Astrocyte of the spinal cord (primary cell): ENCODE measurements around the gene GPX3.

Experiments
- DNase-seq: peaks from one replicate; pipeline ENCODE4 v3.0.0; 2011; ENCODE audit warnings: low read depth, low spot score
- H3K4me3 ChIP-seq: 2 replicates; pipeline ENCODE4 v1.5.1; 2011; ENCODE audit warnings: low read depth, mild to moderate bottlenecking, low read length, moderate library complexity
- in situ Hi-C: cut with HindIII; loops from 2 replicates; pipeline ENCODE4 v1.10.0; 2017; ENCODE audit warnings: low sequenced_read_pairs
- TF ChIP-seq, protein P1 (sequence below): IDR thresholded peaks from 2 replicates; pipeline ENCODE4 v1.5.1; 2012; ENCODE audit warnings: low read depth, mild to moderate bottlenecking, low read length, inconsistent platforms

GPX3 gene

GRCh38 chr5:151029179-151030055 is 9.0 kb downstream of the GPX3 start:
- TF ChIP-seq, protein P1, sequence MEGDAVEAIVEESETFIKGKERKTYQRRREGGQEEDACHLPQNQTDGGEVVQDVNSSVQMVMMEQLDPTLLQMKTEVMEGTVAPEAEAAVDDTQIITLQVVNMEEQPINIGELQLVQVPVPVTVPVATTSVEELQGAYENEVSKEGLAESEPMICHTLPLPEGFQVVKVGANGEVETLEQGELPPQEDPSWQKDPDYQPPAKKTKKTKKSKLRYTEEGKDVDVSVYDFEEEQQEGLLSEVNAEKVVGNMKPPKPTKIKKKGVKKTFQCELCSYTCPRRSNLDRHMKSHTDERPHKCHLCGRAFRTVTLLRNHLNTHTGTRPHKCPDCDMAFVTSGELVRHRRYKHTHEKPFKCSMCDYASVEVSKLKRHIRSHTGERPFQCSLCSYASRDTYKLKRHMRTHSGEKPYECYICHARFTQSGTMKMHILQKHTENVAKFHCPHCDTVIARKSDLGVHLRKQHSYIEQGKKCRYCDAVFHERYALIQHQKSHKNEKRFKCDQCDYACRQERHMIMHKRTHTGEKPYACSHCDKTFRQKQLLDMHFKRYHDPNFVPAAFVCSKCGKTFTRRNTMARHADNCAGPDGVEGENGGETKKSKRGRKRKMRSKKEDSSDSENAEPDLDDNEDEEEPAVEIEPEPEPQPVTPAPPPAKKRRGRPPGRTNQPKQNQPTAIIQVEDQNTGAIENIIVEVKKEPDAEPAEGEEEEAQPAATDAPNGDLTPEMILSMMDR: no peak
- no peak overlapping the region for H3K4me3 ChIP-seq
- in situ Hi-C loops: no loop called here
- DNase-seq: no peak

- TF ChIP-seq, protein P1: no peak
- no peak for DNase-seq
- no peak overlapping the region for H3K4me3 ChIP-seq
- in situ Hi-C loops: no loop called here
Measured at GRCh38 chr5:151030056-151030336, 9.6 kb downstream of the GPX3 start.

DNA sequence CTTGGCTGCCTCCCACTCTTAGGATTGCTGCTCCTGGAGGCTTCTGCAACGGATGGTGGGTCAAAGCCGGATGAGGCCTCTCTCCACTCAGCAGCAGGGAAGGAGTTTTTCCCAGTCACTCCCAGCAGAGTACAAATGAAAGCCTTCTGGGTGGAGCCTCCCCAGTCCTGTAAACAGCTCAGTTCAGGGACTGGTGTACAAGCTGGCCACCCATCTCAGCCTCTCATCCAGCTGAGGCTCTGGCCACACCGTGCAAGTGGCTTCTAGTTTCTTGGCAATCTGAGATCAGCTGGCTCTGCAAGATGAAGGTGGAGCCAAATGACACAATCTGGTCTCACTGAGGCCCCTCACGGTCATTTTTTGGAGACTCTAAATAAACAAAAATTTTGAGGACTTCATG is 10.0 kb downstream of the GPX3 start:
- DNase-seq: no peak
- H3K4me3 ChIP-seq: no peak overlapping the region
- TF ChIP-seq, protein P1: no peak
- in situ Hi-C loops: no loop called here

DNA sequence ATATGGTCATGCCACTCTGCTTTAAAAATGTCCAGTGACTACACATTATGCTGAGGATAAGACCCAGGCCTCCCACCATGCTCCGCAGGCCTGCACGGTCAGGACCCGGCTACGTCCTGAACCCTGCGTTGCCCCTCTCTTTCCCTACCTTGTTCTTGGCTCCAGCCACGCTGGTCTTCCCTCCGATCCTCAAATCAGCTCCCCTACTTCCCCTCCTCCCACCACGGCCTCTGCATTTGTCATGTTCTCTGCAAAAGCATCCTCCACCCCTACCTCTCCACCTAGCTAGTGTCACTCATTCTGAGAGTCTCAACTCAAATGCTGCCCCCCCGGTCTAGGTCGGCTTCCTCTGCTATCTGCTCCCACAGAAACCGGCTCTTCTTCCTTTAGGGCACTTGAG is 11.2 kb downstream of the GPX3 start:
- DNase-seq: no peak
- in situ Hi-C loops: no loop called here
- TF ChIP-seq, protein P1: no peak
- no peak overlapping the region for H3K4me3 ChIP-seq

DNA sequence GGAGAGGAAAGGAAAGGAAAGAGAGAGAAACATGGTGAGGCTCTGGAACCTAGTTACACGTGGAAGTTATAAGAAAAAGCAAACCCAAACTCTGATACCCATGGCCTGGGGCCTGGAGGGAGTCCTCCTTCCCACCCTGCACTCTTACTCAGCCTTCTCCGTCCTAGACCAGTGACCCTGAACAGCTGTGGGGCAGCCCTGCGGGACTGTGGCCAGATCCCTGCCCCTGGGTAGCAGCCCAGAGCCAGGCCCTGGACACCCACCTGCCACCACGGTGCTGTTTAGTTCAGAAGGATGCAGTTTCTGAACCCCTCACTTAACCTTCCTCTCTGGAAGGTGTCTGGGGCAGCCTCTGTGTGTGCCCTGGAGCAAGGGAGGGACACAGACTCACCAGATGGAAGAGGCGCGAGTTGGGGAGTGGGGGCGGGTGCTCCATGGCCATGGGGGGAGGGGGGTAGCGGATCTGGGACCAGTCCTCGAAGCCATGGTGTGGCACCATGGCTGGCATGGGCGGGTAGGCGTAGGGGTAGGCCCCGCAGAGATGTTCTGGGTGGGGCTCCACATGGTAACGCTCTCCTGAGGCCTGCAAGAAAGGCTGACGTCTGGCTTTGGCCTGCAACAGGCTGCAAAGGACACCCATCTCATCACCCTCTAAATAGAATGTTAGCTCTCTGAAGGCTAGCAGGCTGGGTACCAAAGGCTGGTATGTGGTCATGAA is 13.0 kb downstream of the GPX3 start:
- DNase-seq: no peak
- H3K4me3 ChIP-seq: no peak overlapping the region
- TF ChIP-seq, protein P1: no peak
- in situ Hi-C loops: no loop called here

- H3K4me3 ChIP-seq: no peak overlapping the region
- in situ Hi-C loops: no loop called here
- DNase-seq: no peak
- TF ChIP-seq, protein P1: no peak
Measured at GRCh38 chr5:151034422-151035379, 14.3 kb downstream of the GPX3 start.
